ENCODE data around the gene ARID1A. TPM values are rescaled to one million over a fixed set of nuclear protein-coding genes. Genes with fewer than 3 reads are reported as not detected.

Gene ARID1A
- total and polyA plus RNA-seq, 2 donors, result 31.8 to 40.6 TPM

DNA sequence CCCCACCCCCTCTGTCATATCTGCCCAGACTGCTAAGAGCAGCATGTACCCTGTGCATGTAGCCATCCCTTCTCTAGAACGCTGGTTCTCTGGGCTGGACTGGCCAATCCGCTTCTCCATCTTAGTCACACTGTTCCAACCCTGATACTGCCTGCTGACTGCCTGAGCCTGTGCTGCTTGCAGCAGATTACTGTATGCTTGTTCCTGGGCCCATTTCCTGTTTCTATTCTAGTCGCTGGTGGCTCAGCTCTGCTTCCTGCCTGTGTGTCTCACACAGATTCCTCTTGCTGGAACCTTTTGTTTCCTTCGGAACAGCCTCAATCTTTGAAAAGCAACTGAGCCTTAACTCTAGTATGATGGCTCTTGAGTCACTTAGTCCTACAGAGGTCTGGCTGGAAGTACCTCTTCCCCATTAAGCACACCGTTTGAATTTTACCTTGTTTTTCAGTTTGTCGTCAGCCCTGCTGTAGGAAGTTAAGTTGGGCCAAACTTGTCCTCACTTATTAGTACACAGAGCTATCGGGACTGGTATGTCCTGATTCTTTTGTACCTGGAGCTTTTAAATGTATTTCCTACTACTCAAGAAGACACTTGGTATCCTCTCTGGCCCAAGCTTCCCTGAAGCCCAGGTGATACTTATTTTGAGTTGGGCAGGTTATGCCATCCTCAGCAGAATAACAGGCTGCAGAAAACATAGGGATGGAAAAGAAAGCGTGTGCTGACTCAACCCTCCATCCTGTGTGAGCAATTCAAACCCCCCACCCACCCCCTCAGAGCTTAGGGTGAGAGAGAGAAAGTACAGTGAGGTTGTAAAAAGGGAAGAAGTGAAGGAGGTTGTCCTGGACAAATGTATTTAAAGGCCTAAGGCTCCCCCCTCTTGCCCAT is 48.5 kb downstream of the ARID1A start:
- Histone ChIP-seq H3K36me3 (ENCODE audit: insufficient read depth) (no peaks in the 10 kb centered on the region), H3K4me1 (ENCODE audit: insufficient read depth) (peaks cover 2% of the 10 kb centered on the region), H3K27ac (ENCODE audit: low read depth) (peak overlapping the region; percentile 27), H3K4me3 (ENCODE audit: low read depth, low read length) (no peak overlapping the region)
- WGBS, result 65% methylated on average over 8 of the region's 8 CpGs
- no peak for DNase-seq (ENCODE audit: extremely low spot score)

DNA sequence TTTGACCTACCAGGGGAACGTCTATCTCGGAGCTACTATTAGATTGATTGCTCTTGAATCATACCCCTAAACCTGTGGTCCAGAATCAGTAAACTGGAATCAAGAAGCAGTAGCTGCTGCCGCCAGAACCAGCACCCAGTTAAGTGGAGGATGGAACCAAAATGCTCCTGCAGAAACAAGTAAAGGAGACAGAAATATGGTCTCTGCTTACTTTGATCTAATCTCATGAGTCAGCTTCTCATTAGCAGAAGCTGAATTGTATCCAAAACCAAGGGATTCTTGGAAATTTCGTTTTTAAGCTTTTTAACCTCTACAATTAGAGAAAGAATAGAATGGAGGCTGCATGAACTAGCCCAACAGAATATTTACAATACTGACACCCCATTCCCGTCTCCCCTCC is 49.4 kb downstream of the ARID1A start:
- Histone ChIP-seq H3K4me1 (ENCODE audit: insufficient read depth) (peaks cover 2% of the 10 kb centered on the region), H3K27ac (ENCODE audit: low read depth) (no peak overlapping the region), H3K4me3 (ENCODE audit: low read depth, low read length) (no peak overlapping the region), H3K36me3 (ENCODE audit: insufficient read depth) (peaks cover 1% of the 10 kb centered on the region)
- no peak for DNase-seq (ENCODE audit: extremely low spot score)
- 66% methylated on average over 5 of the region's 5 CpGs for WGBS

DNA sequence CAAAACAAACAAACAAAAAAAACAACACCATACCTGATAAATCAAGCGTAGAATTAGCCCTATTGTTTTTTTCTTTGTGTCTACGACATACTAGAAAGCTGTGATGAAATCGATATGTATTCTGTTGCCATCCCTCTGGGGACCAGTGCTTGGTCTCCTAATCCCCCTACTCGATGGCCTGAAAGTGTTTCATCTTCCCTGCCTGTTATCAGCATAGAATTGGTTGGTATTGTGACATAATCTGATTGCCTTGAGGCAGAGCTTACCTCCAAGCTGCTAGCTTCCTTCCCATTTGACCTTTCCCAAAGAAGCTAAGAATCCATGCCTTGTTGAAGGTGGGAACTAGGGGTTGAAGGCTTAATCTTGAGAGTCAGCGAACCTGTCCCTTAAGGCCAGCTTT is 51.2 kb downstream of the ARID1A start:
- DNase-seq (ENCODE audit: extremely low spot score), result no peak
- Histone ChIP-seq H3K4me3 (ENCODE audit: low read depth, low read length) (no peak overlapping the region), H3K36me3 (ENCODE audit: insufficient read depth) (peaks cover 1% of the 10 kb centered on the region), H3K4me1 (ENCODE audit: insufficient read depth) (peaks cover 2% of the 10 kb centered on the region), H3K27ac (ENCODE audit: low read depth) (no peak overlapping the region)
- WGBS, result 93% methylated on average over 5 of the region's 5 CpGs

DNA sequence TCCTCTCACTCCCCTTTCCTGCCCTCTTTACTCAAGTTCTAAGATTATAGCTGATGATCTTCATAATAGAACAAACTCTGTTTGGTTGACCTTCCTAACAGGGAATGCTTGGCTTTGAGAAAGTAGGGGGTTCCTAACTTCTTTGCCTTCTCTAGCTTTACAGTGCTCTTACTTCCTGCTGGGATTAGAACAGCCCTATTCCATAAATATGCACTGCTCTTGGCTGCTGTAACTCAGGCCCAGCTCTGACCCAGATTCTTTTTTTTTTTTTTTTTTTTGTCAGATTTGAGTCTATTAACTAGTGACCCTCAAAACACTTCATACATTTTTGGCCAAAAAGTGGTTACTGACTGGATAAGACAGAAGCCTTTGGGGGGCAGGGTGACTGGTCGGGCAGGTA is 52.5 kb downstream of the ARID1A start:
- H3K4me3 ChIP-seq (ENCODE audit: low read depth, low read length), result no peak overlapping the region
- no peak for DNase-seq (ENCODE audit: extremely low spot score)
- WGBS, result 91% methylated on average over 1 of the region's 1 CpG
- H3K36me3 ChIP-seq (ENCODE audit: insufficient read depth), result peaks cover 1% of the 10 kb centered on the region
- no peak overlapping the region for H3K27ac ChIP-seq (ENCODE audit: low read depth)
- peaks cover 2% of the 10 kb centered on the region for H3K4me1 ChIP-seq (ENCODE audit: insufficient read depth)

DNA sequence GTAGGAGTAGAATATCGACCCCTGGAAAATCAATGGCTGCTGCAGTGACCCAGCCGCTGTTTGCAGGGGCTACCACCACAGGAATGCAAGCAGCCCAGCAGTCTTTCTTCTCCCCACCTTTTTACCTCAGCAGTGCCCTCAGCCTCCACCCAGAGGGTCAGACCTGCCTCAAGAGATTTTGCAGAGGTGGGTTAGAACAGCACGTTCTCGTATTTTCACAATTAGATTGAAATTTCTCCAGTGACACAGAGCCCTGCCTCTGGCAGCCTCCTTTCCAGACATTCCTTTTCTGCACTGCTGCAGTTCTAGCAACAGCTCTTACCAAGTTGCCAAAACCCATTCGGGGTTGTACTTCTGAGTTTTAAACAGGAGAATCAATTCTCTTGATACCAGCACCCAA is 53.6 kb downstream of the ARID1A start:
- peaks cover 1% of the 10 kb centered on the region for H3K36me3 ChIP-seq (ENCODE audit: insufficient read depth)
- DNase-seq (ENCODE audit: extremely low spot score), result no peak
- no peak overlapping the region for H3K27ac ChIP-seq (ENCODE audit: low read depth)
- 81% methylated on average over 5 of the region's 5 CpGs for WGBS
- no peak overlapping the region for H3K4me3 ChIP-seq (ENCODE audit: low read depth, low read length)
- H3K4me1 ChIP-seq (ENCODE audit: insufficient read depth), result peaks cover 2% of the 10 kb centered on the region

DNA sequence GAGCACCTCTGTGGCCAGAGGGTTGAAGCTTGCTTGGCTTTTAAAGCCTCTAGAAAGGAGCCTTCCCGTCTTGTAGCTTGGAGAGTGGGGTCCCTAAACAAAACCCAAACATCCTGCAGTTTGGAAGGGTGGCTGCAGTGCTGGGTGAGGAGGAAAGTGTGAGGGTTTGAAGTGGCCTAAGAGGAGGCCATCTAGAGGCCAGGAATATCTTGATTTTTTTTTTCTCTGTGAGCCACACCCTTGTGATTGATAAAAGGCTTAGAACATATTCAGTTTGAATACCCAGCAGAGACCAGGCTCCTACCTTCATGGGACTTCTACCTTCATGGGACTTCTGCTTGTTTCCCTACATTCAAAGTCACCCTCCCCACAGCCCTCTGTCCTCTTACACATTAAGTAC is 54.6 kb downstream of the ARID1A start:
- no peak for DNase-seq (ENCODE audit: extremely low spot score)
- Histone ChIP-seq H3K4me3 (ENCODE audit: low read depth, low read length) (no peak overlapping the region), H3K4me1 (ENCODE audit: insufficient read depth) (peaks cover 3% of the 10 kb centered on the region), H3K27ac (ENCODE audit: low read depth) (no peak overlapping the region), H3K36me3 (ENCODE audit: insufficient read depth) (peaks cover 1% of the 10 kb centered on the region)
- WGBS, result 81% methylated on average over 1 of the region's 1 CpG

DNA sequence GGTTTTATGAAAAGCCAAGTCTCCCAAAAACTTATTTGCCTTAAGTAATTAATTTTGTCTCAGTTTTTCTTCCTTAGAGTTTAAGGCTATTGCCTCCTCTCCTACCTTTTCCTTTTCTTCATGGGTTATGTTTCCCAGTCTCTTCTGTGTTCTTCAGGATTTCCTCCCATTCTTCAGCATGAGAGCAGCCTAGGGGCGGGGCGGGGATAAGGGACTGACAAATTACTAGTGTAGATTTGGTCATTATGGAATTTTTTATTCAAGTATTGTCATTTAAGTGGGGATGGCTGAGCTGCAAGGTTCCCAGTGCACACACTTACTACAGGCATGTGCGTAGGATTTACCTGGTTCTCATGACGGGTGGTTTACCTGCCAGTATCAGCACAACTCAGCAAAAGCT is 56.7 kb downstream of the ARID1A start:
- no peak for DNase-seq (ENCODE audit: extremely low spot score)
- 91% methylated on average over 4 of the region's 4 CpGs for WGBS
- Histone ChIP-seq H3K4me1 (ENCODE audit: insufficient read depth) (peaks cover 3% of the 10 kb centered on the region), H3K27ac (ENCODE audit: low read depth) (no peak overlapping the region), H3K4me3 (ENCODE audit: low read depth, low read length) (no peak overlapping the region), H3K36me3 (ENCODE audit: insufficient read depth) (peaks cover 1% of the 10 kb centered on the region)

DNA sequence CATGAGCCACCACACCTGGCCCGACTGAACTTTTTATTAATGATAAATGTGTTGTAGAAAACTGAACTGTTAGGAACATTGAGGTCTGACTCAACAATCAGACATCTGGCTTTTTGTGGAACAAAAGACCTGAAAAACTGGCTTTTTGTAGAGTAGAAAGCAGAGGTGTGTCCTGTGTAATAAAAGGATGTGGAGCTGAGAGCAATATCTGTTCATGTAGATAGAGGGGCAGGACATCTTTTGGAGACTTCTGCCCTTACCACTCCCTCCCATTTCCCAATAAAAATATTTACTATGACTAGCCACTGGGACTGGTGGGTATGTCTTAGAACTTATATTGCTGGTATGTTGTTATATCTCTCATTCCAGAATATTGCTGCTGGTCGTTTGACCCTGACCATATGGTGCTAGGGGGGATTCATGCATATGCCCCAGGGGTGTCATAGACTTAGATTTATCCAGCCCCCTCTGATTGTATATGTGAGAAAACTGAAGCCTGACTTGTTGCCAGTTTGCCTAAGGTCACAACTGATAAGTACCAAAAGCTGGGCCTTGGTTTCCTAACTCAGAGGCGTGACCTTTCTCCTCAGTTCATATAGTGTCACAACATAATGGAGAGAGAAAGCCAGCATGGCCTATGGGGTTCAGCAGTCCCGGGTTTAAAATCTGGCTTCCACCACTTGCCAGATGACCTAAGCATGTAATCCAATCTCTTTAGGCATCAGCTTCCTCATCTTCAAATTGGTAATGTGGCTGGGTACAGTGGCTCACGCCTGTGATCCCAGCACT is 58.5 kb downstream of the ARID1A start:
- Histone ChIP-seq H3K36me3 (ENCODE audit: insufficient read depth) (peaks cover 1% of the 10 kb centered on the region), H3K4me1 (ENCODE audit: insufficient read depth) (peaks cover 3% of the 10 kb centered on the region), H3K4me3 (ENCODE audit: low read depth, low read length) (no peak overlapping the region), H3K27ac (ENCODE audit: low read depth) (no peak overlapping the region)
- 75% methylated on average over 5 of the region's 5 CpGs for WGBS
- DNase-seq (ENCODE audit: extremely low spot score), result no peak

DNA sequence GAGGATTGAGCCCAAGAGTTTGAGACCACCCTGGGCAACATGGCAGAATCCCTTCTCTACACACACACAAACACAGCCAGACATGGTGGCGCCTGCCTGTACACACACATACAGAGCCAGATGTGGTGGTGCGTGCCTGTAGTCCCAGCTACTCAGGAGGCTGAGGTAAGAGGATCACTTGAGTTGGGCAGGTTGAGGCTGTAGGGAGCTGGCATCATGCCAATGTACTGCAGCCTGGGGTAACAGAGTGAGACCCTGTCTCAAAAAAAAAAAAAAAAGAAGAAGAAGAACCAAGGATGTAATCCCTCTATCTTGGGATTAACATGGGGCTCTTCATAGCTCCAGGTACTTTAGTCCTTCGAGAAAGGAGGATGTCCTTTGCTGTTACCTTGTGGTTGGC is 62.5 kb downstream of the ARID1A start:
- H3K4me3 ChIP-seq (ENCODE audit: low read depth, low read length), result no peak overlapping the region
- H3K36me3 ChIP-seq (ENCODE audit: insufficient read depth), result no peaks in the 10 kb centered on the region
- H3K27ac ChIP-seq (ENCODE audit: low read depth), result no peak overlapping the region
- peaks cover 3% of the 10 kb centered on the region for H3K4me1 ChIP-seq (ENCODE audit: insufficient read depth)
- WGBS, result 98% methylated on average over 3 of the region's 3 CpGs
- DNase-seq (ENCODE audit: extremely low spot score), result no peak

DNA sequence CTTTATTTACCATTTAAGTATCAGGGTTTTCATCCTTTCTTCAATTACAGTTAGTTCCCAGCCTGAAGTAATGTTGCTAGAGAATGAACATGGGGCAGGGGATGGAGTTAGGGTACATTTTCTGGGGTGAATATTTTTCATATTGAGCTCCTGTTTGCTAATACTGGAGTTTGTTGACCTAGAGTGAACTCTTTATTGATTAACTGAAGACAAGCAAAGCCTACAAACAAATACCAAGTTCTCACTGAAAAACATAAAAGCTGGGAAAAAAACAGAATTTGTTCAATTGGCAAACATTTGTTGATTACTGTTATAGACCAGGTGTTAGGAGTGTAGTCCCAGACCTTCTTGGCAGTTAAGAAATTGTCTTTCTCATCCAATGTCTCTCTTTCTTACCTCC is 63.7 kb downstream of the ARID1A start:
- Histone ChIP-seq H3K27ac (ENCODE audit: low read depth) (no peak overlapping the region), H3K4me1 (ENCODE audit: insufficient read depth) (peaks cover 3% of the 10 kb centered on the region), H3K4me3 (ENCODE audit: low read depth, low read length) (no peak overlapping the region), H3K36me3 (ENCODE audit: insufficient read depth) (no peaks in the 10 kb centered on the region)
- no peak for DNase-seq (ENCODE audit: extremely low spot score)

DNA sequence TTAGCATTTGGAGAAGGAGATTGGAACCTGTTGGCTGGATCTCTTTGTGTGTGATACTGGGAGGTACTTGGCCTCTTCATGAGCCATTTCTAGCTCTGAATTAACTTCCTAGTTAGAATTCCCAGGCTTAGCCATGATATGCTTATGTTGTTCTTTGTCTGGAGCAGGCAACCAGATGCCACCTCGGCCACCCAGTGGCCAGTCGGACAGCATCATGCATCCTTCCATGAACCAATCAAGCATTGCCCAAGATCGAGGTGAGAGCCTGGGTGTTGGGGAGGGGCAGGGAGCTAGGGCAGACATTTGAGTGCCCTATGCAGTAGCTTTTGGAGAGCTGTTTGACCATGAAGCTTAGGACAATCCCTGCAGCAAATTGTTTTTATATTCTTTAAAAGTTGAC is 65.4 kb downstream of the ARID1A start:
- H3K4me3 ChIP-seq (ENCODE audit: low read depth, low read length), result no peak overlapping the region
- 64% methylated on average over 3 of the region's 3 CpGs for WGBS
- DNase-seq (ENCODE audit: extremely low spot score), result no peak
- H3K36me3 ChIP-seq (ENCODE audit: insufficient read depth), result no peaks in the 10 kb centered on the region
- H3K27ac ChIP-seq (ENCODE audit: low read depth), result no peak overlapping the region
- no peaks in the 10 kb centered on the region for H3K4me1 ChIP-seq (ENCODE audit: insufficient read depth)

DNA sequence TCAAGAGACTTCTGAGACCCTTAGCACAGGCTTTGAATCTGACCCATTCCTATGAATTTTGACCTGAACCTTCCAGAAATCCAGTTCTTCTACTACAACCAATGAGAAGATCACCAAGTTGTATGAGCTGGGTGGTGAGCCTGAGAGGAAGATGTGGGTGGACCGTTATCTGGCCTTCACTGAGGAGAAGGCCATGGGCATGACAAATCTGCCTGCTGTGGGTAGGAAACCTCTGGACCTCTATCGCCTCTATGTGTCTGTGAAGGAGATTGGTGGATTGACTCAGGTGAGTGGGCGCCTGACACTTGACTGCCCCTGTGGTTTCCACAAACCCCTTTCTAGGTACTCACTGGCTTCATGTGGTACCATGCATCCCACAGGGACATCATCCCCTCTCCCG is 71.9 kb downstream of the ARID1A start:
- peaks cover 5% of the 10 kb centered on the region for H3K36me3 ChIP-seq (ENCODE audit: insufficient read depth)
- H3K27ac ChIP-seq (ENCODE audit: low read depth), result no peak overlapping the region
- no peaks in the 10 kb centered on the region for H3K4me1 ChIP-seq (ENCODE audit: insufficient read depth)
- DNase-seq (ENCODE audit: extremely low spot score), result no peak
- H3K4me3 ChIP-seq (ENCODE audit: low read depth, low read length), result no peak overlapping the region
- 87% methylated on average over 4 of the region's 4 CpGs for WGBS

DNA sequence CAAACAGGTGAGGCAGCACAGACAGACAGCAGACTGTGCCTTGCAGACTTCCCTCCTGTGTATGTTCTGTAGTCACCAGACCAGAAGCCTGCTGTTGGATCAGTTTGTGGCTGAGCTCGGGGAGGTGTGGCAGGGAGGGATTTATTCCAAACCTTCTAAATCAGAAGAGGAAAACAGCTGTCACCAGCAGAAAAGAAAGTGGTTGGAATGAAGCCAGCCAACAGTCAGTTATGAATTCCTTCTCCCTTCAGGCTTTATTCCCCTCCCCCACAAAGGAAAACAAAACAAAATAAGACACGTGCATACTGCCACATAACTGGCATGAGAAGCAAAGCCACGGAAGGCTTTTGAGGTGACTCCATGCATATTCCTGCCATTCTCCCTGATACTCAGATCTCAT is 72.9 kb downstream of the ARID1A start:
- Histone ChIP-seq H3K4me3 (ENCODE audit: low read depth, low read length) (no peak overlapping the region), H3K4me1 (ENCODE audit: insufficient read depth) (no peaks in the 10 kb centered on the region), H3K36me3 (ENCODE audit: insufficient read depth) (peaks cover 10% of the 10 kb centered on the region), H3K27ac (ENCODE audit: low read depth) (no peak overlapping the region)
- DNase-seq (ENCODE audit: extremely low spot score), result no peak
- 22% methylated on average over 3 of the region's 3 CpGs for WGBS

DNA sequence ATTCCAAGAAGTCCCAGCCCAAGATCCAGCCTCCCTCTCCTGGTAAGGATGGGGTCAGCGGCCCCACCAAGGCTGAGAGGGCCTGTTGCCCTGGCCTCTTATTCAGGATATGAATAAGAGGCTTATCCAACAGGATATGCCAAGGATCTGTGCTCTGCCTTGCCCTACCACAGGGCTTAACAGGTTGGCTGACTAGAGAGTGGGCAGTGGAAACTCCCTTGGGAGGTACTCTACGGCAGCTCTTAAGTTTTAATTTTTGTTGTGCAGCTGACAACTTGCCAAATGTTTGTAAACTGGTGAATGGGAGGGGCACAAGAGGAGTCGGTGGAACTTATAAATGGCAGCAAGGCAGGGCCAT is 75.4 kb downstream of the ARID1A start:
- Histone ChIP-seq H3K4me3 (ENCODE audit: low read depth, low read length) (no peak overlapping the region), H3K27ac (ENCODE audit: low read depth) (no peak overlapping the region), H3K36me3 (ENCODE audit: insufficient read depth) (peaks cover 11% of the 10 kb centered on the region), H3K4me1 (ENCODE audit: insufficient read depth) (no peaks in the 10 kb centered on the region)
- DNase-seq (ENCODE audit: extremely low spot score), result no peak
- 43% methylated on average over 3 of the region's 3 CpGs for WGBS
